ENCODE results near the gene CENPT.
"Not testable (repeated sequence)": the region's sequence is repeated elsewhere in the genome, so short reads cannot be mapped to it uniquely, and the experiment has no call there.

Gene CENPT

DNA sequence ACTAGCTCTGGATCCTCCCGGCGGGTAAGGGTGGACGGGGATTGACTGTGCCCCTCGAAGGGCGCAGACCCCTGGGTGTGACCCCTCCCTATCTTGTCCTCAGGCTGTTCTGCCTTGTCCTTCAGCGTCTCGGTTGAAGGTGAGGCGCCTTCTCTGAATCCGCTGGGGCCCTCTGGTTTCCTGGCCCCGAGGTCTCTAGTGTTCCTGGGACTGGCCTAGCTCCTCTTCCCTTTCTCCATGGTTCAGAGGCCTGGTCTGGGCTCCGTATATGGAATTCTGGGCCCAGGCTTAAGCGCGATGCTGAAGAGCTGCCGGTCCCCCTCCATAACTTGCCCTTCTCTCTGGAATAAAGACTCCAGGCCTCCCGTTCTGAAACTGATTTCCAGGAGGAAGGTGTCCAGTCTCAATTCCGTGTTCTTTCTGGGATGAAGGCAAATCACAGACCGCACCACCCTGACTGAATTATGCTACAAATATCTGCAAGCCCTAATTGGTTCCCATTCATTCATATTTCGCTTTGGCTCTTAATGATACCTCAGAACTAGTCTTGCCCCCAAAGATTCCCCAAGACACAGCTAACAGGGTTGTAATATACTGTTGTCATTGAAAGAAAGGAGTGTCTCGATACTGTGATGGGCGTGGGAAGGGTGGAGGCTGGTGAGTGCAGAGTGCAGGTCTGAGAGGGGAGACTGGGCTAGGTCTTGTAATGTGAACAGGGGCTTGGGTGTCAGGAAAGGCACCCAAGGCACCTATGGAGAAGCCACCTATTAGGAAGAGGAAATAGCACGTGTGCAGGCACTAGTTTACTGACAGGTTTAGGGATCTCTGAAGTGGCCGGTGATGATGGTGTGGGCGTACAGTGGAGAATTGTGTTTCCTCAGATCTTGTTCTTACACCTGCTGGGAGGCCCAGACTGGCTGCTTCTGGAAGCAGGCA is 26.2 kb upstream of the CENPT start:
- DNase-seq = no peak

DNA sequence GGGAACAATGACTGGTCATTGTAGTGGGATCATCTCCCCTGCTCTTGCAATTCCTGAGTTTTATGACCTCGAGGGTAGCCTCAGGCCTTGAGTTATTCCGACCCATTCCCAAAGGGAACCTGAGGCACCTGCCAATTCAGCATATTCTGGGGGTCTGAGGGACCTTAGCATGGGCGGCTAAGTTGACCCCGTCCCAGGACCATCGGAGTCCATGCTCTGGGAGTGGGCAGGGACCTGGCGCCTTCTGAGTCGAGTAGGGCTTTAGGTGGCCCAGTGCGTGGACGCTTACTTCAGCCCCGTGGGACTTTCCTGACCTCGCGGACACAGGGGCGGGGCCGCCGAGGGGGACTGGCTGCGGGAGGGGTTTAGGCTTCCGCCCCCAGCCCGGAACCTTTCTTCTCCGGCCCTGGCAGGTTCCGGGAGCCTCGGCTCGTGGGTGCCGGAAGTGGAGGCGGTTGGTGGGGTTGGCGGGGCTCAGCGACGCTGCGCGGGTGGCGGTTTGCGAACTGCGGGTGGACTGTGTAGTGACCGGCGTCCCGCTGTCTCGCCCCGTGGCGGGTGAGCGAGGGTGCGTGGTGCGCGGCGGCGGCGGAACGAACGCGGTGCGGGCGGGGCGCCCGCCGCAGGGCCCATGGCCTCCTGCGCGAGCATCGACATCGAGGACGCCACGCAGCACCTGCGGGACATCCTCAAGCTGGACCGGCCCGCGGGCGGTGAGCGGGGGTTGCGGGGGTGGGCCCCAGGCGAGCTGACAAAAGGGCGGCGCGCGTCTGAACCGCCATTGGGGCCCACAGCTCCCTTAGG is 25.3 kb upstream of the CENPT start, which contains the start of gene EDC4:
TSS of gene EDC4 (plus strand) at position 422 of the 804 bp plus-strand sequence. CDS start at position 632, 210 bp downstream.
- peak; percentile 51 for DNase-seq

DNA sequence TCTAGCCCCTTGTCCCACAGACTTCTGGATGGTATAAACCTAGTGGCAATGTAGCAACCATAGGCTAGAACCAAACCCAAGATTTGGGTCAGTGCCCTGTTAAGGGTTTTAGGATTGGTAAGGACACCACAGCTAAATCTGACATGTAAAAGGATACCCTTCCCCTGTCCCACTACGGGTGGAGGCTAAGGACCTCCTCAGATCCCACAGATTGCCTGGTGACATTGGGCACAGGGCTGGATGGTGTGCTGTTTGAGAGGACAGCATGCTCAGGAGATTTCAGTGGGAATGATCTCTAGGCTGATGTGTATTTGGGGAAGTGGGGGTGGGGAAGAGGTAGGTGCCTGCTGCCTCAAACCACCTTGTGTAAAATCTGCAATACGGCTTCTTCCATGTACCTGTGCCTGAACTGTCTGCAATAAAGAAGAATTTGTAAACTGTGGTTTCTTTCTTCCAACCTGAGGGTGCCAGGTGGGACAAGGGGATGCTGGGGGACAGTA is 24.7 kb upstream of the CENPT start:
- DNase-seq = no peak

DNA sequence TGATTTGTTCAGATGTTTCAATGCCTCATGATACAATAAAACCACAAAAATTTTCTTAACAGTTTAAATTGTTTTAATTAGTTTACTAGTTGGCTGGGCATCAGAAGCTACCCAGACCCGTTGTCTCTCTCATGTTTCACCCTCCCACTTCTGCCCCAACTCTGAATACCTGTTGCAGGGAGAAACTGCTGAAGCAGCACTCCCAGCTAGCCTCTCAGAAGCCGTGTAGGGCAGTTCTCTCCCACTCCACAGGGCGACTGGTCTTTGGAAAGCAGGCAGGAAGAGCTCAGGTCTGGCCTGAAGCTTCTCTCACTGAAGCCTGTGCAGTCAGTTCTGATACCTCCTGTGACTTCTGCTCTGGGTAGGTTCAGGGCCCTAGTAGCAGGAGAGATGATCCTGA is 23.8 kb upstream of the CENPT start:
- no peak for DNase-seq

DNA sequence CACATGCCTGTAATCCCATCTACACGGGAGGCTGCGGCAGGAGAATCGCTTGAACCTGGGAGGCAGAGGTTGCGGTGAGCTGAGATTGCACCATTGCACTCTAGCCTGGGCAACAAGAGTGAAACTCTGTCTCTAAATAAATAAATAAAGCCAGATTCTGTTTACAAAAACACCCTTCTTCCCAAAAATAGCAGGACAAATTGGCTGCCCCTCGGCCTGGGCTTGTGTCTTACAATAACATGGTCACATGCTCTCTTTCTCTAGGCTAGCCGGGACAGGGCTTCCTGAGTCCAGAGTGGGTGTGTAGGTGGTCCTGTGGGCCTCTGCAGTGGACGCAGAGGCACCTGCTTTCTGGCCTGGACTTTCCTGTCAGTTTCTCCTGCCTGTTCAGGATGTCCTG is 22.2 kb upstream of the CENPT start:
- DNase-seq = no peak

DNA sequence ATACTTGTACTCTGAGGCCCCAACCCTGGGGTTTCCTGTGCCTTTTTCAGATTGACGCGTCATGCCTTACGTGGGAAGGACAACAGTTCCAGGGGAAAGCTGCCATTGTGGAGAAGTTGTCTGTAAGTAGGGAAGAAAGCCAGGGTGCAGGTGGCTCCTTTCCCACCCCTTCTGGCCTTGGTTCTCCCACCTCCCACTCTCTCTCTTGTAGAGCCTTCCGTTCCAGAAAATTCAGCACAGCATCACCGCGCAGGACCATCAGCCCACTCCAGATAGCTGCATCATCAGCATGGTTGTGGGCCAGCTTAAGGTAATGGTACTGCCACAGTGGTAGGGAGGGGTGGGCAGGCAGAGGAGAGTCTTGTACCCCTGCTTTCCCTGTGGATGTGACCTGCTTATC is 20.8 kb upstream of the CENPT start:
- DNase-seq = no peak

DNA sequence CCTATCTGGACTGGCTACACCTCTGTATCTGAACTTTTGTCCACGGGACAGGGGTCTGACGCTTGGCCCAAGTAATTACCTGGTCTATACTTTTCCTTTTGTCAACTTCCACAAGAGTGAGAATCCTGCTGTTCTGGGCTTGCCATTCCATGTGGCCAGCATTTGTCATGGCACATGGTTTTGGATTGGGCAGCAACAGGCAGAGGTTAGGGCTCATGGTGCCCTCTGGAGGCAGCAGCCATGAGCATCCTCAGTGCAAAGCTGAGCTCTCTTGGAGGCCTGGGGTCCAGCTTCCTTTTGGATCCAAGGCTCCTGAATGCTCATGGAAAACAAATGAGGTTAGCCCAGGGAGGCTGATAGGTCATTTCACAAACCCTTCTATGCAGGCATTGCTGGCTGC is 17.8 kb upstream of the CENPT start:
- DNase-seq = no peak

DNA sequence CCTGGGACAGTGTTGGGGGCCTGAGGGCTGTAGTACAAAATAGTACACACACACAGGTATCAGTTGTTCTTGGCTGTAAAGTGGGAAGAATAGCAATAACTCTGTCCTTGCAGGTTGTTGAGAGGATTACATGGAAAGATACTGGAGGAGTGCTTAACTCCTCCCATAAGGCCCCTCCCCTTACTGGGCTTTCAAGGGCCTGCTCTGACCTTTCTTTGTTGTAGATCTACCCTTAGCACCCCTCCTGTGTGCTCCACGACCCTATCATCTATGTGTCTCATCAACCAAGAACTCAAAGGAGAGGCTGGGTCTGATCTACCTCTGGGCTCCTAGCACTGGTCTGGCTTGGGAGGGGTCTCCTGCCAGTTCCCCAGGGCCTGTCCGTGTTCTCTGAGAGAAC is 17.1 kb upstream of the CENPT start:
- DNase-seq = no peak

DNA sequence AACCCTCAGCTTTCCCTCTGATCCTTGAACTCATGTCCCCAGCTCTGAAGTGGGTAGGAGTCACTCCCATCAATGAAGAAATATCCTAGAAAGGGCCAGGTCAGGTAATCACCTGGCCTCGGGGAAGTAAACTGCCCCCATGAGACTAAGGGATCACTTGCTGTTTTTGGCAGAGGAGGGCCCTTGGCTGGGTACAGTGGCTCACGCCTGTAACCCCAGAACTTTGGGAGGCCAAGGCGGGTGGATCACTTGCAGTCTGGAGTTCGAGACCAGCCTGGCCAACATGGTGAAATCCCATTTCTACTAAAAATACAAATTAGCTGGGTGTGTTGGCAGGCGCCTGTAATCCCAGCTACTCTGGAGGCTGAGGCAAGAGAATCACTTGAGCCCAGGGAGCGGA is 16.6 kb upstream of the CENPT start:
- not testable (repeated sequence) for DNase-seq

DNA sequence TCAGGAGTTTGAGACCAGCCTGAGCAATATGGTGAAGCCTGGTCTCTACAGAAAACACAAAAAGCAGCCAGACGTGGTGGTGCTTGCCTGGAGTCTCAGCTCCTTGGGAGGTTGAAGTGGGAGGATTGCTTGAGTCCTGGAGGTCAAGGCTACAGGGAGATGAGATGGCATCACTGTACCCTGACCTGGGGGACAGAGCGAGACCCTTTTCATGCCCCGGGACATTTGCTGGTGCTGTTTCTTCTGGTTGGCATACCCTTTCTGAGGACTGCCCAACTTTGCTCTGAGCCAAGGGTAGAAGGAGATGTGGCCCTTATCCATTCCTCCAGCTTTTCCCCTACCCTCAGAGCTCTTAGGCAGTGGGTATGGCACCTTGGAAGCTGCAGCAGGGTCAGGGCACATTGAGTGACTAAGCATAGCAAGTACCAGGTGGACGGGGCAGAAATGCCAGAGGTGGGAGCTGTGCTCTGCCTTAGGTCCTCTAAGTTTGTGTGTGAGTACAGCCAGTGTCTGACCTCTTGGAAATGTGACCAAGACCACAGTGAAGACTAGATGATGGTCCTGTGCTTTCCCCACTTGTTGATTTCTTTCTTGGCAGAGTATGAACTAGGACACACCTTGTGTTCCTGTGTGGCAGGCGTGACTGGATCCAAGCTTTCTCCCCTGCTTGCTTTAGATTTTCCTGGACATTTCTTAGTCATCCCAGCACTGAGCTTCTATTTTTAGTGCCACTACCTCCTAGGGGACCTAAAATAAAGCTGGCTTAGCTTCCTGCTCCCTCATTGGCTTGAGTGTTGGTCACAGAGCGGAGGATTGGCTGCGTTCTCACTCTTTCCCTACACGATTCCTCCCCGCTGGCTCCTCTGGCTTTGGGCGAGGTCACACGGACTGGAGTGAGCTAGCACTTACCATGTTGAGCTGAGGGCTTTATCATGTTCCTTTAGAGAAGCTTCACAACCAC is 15.4 kb upstream of the CENPT start:
- DNase-seq = no peak

DNA sequence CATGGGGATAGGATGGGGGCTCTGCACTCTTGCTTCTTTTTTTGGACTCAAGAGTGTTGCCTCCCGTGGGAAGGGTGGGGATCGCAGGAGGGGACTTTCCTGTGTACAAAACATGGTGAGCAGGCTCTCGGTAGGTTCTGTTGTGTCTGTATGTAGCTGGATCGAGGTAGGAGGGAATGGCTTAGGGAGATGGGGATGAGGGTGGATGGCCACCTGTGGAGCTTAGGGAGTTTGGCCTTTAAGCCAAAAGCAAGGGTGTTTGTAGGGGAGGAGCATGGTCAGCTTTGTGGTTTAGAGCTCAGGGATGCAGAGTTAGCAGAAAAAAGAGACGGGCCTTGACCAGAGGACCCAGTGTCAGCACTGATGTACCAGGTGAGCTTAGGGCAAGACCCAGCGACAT is 14.4 kb upstream of the CENPT start:
- DNase-seq = no peak

DNA sequence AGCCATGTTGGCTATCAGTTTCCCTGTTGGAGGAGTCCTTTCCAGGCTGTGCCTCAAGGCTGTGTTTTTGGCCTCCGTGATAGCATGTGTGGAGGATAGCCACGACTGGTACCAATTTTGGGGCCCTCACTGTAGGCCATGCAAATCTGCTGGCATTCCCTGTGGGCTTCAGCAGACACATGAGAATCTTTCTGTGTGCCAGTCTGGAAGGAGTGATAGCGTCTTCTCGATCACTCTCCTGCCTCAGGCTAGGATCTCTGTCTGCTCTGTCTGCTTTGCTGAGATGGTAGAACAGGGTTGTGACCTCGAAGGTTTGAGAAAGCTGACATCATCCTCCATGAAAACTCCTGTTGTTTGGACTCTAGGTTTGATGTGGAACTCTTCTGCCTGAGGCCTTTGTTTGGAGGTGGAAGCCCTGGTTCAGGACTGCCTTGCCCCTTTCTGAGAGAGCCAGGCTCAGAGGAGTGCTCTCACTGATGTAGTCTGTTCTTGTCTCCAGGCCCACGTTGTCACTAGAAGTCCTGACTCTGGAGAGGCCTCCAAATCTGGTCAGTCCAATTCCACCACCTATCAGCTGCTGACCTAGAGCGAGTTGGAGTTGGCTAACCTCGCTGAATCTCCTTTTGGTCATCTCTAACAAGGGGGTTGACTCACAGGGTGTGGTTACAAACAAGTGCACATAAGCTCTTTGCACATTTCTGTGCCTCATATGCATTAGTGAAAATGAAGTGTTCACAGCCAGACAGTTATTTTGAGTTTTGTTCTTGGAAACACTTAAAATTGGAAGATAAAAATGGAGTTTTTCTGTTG is 13.3 kb upstream of the CENPT start:
- no peak for DNase-seq

DNA sequence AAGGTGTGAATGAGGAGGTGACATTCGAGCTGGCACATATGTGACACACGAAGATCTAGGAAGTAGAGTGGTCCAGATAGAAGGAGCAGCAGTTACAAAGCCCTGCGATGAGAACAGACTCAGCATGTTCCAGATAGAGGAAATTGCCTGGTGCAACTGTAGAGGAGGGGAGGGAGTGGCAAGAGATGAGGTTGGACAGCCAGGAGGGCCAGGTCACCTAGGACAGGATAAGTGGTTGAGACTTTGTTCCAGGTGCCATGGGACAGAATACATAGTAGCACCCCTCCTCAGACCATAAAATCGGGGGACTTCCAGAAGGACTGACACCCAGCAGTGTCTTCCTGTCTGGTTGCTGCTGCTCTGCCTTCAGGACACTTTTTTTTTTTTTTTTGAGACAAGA is 11.0 kb upstream of the CENPT start:
- DNase-seq = no peak

DNA sequence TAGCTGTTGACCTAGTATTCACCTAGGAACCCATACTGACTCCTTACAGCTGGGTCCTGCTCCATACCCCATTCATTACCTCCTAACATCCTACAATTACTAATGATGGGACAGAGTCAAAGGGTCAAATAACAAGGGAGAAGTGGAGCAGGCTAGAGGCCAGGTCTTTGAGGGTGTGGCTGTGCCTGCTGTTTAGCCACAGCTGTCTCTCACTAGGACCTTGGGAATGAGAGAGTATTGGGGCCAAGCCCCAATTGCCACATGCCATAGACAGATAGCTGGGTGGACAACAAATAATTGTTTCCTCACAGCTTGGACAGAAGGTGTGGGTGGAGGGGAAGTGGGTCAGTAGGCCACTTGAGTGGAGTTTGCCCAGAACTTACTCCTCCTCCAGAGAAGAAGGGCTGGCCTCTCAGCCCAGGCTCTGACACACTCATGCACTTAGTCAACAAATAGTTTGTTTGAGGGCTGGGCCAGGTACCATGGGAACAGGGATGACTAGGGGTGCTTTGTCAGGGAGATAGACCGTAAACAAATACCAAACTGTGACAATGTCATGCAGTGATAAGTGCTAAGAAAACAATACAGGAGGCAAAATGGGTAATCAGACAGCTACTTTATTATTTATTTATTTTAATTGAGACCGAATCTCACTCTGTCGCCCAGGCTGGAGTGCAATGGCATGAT is 10.2 kb upstream of the CENPT start:
- DNase-seq = peak; percentile 40

DNA sequence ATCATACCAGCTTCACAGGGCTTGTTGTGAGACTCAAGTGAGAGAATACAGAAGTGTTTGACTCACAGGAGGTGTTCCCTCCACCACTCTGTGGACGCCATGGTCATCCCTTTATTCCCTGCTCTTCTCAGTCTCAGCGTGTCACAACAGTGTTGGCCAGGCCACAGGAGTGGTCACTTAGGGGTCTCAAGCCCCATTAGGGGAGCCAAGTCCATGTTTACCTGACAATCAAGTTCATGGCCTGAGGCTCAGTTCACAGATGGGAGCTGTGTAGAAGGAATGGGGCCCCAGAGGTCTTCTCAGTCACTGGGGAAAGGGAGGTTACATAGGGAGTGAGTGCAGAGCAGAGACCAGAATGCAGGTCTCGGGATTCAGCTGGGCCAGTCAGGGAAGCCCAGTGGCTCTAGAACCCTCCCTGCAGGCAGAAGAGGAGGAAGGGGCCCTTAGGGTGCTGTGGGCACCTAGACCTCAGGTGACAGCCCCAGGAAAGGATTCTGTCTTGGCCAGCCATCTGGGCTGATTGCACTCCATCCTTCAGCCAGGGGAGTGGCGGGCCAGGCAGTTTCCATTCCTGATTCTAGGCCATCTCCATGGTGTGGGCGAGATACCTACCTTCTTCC is 9.5 kb upstream of the CENPT start:
- DNase-seq = no peak

DNA sequence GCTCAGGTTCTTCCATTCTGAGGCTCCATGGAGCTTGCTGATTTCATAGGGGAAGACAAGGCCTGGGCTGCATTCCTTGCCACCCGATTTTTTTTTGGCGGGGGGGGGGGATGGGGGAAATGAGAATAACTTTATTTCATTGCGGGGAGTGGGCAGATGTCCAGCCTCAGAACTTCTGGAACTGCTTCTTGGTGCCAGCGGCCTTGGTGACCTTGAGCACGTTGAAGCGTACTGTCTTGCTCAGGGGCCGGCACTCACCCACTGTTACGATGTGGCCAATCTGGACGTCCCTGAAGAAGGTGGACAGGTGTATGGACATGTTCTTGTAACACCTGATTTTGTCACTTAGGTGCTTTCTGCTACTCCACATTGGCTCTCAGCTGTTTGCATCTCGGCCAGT is 8.3 kb upstream of the CENPT start:
- no peak for DNase-seq

DNA sequence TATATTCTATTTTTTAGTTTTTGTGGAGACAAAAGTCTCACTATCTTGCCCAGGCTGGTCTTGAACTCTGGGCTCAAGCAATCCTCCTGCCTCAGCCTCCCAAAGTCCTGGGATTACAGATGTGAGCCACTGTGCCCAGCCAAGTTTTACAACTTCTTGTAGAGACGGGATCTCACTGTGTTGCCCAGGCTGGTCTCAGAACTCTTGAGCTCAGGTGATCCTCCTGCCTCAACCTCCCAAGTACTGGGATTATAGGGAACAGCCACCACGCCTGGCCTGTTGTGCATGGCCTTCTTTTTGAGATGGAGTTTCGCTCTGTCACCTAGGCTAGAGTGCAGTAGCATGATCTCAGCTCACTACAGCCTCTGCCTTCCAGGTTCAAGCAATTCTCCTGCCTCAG is 6.2 kb upstream of the CENPT start:
- no peak for DNase-seq

DNA sequence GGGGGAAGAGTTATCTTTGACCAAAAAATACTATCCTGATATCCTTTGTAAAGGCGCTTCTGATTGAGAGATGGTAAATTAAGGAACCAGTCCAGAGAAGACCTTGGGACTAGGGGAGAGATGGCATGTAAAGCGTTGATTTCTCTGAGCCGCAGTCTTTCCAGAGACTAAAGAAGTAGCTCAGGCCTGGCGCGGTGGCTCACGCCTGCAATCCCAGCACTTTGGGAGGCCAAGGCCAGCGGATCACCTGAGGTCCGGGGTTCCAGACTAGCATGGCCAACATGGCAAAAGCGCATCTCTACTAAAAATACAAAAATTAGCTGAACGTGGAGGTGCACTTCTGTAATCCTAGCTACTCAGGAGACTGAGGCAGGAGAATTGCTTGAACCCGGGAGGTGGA is 625 bp upstream of the CENPT start:
- DNase-seq = no peak

DNA sequence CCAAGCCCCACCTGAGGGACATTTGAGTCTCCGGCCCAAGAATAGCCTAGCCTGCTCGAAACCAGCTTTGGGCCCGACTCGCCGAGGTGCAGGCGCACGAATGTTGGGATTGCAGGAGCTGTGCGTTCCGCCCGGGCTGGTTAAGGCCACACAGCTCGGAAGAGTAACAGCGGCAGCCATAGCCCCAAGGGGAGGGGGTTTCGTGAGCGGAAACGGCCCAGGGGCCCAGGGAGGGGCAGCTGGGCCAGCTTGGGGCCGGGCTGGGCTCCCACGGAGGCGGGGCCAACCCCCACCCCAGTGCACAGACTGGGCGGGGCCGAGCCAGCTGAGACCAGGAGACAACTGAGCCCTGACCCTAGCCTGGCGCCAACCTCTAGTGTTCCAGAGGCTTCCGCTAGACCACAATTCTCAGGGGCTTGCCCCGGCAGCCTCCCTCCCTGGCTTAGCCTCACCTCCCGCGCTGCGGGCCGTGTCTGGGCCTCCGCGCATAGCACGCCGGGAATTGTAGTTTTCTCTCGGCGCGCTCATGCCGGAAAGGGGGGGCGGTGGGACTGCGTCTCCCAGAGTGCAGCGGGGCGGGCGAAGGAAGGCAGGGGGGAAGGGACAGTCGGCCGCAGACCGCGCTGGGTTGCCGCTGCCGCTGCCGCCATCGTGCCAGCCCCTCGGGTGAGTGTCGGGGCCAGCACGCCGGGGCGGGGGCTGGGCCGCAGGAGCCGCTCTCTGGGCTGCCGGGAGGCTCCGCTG is 1.0 kb downstream of the CENPT start, which contains the start of gene NUTF2:
TSS of gene NUTF2 (plus strand) at position 614 of the 744 bp plus-strand sequence. CDS start 18,198 bp downstream, outside the sequence.
- peak; percentile 93 for DNase-seq

DNA sequence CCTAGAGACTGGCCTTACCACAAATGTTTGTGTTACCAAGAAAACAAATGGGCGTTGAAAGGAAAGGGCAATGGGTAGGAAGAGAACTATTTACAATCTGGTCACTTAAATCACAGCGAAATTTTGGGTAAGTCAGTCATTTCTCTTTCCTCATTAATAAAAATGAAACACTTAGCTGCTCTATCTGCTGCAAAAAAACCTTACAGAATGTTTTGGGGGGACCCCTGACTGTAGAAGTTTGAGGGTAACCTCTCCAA is 1.5 kb downstream of the CENPT start:
- no peak for DNase-seq
